Neural cell (in vitro differentiated cells): ENCODE data around the gene ABCA4. TPM values are rescaled to one million over a fixed set of nuclear protein-coding genes. Genes with fewer than 3 reads are reported as not detected.

Experiments
- H2AFZ ChIP-seq: fragments of 200-600, 300-800 bp; sonication (generic), shearing (Covaris generic); 2 replicates; pipeline ENCODE4 v1.6.0; 2014; ENCODE audit warnings: low read depth, mild to moderate bottlenecking, antibody characterized with exemption, low read length, moderate library complexity
- H3F3A ChIP-seq: fragments of 200-600 bp; shearing (Covaris generic); 2 replicates; pipeline ENCODE4 v1.6.1; 2016; ENCODE audit warnings: mild to moderate bottlenecking, moderate library complexity, mixed read lengths, antibody characterized with exemption, low read length; ENCODE audit not compliant: insufficient read depth, poor library complexity, severe bottlenecking
- H3K27ac ChIP-seq: fragments of 200-600, 300-800 bp; sonication (generic), shearing (Covaris generic); 2 replicates; pipeline ENCODE4 v1.5.1; 2014; ENCODE audit warnings: mild to moderate bottlenecking, low read length, moderate library complexity
- H3K27me3 ChIP-seq: fragments of 300-800, 200-600 bp; sonication (generic), shearing (Covaris generic); 2 replicates; pipeline ENCODE4 v1.6.0; 2014; ENCODE audit warnings: mild to moderate bottlenecking, low read depth, low read length, moderate library complexity; ENCODE audit not compliant: insufficient read depth
- H3K36me3 ChIP-seq: fragments of 300-800, 200-600 bp; sonication (generic), shearing (Covaris generic); 2 replicates; pipeline ENCODE4 v1.5.1; 2014; ENCODE audit warnings: mild to moderate bottlenecking, antibody characterized with exemption, low read length, moderate library complexity; ENCODE audit not compliant: insufficient read depth
- H3K4me2 ChIP-seq: fragments of 300-800, 200-600 bp; sonication (generic), shearing (Covaris generic); 2 replicates; pipeline ENCODE4 v1.6.0; 2014; ENCODE audit warnings: mild to moderate bottlenecking, low read length
- H3K4me3 ChIP-seq: fragments of 300-800, 200-600 bp; sonication (generic), shearing (Covaris generic); 2 replicates; pipeline ENCODE4 v1.5.1; 2014; ENCODE audit warnings: mild to moderate bottlenecking, low read length, moderate library complexity
- H3K79me2 ChIP-seq: fragments of 200-600 bp; shearing (Covaris generic); replicated peaks from 2 replicates; pipeline ENCODE4 v1.6.0; 2014; ENCODE audit warnings: mild to moderate bottlenecking, low read length, moderate library complexity; ENCODE audit not compliant: insufficient read depth
- H3K9ac ChIP-seq: fragments of 300-800, 200-600 bp; sonication (generic), shearing (Covaris generic); 2 replicates; pipeline ENCODE4 v1.6.1; 2016; ENCODE audit warnings: mild to moderate bottlenecking, low read length, mixed read lengths
- H3K9me2 ChIP-seq: fragments of 200-600 bp; shearing (Covaris generic); 2 replicates; pipeline ENCODE4 v1.6.1; 2016; ENCODE audit warnings: mild to moderate bottlenecking, low read length, mixed read lengths; ENCODE audit not compliant: insufficient read depth
- H3K9me3 ChIP-seq: fragments of 200-600, 300-800 bp; sonication (generic), shearing (Covaris generic); 2 replicates; pipeline ENCODE4 v1.6.1; 2016; ENCODE audit warnings: mild to moderate bottlenecking, mixed run types, low read length, moderate library complexity, mixed read lengths
- H4K20me1 ChIP-seq: fragments of 200-600 bp; shearing (Covaris generic); 2 replicates; pipeline ENCODE4 v1.6.1; 2016; ENCODE audit warnings: mild to moderate bottlenecking, mixed run types; ENCODE audit not compliant: insufficient read depth
- CTCF ChIP-seq: fragments of 450-650 bp; IDR thresholded peaks from 2 replicates; pipeline ENCODE4 v1.5.1; 2014; ENCODE audit warnings: antibody characterized with exemption, mild to moderate bottlenecking, moderate library complexity; ENCODE audit not compliant: poor library complexity, severe bottlenecking
- EP300 ChIP-seq: fragments of 450-650 bp; conservative IDR thresholded peaks from 2 replicates; pipeline ENCODE4 v1.6.1; 2014; ENCODE audit warnings: antibody characterized with exemption, mild to moderate bottlenecking, moderate library complexity; ENCODE audit not compliant: poor library complexity, severe bottlenecking
- EZH2 ChIP-seq: fragments of 200-600, 300-800 bp; shearing (Covaris generic), sonication (generic); IDR thresholded peaks from 2 replicates; pipeline ENCODE4 v1.6.1; 2014; ENCODE audit warnings: antibody characterized with exemption, low read length, borderline replicate concordance, mild to moderate bottlenecking; ENCODE audit not compliant: insufficient read depth, poor library complexity, severe bottlenecking
- MXI1 ChIP-seq: fragments of 450-650 bp; conservative IDR thresholded peaks from 2 replicates; pipeline ENCODE4 v1.6.1; 2014; ENCODE audit warnings: antibody characterized with exemption, mild to moderate bottlenecking; ENCODE audit not compliant: poor library complexity, severe bottlenecking
- POLR2AphosphoS5 ChIP-seq: IDR thresholded peaks from 2 replicates; pipeline ENCODE4 v1.6.1; 2012
- SMC3 ChIP-seq: fragments of 450-650 bp; conservative IDR thresholded peaks from 2 replicates; pipeline ENCODE4 v1.6.1; 2014; ENCODE audit warnings: antibody characterized with exemption, mild to moderate bottlenecking, moderate library complexity; ENCODE audit not compliant: poor library complexity
- TAF1 ChIP-seq: IDR thresholded peaks from 2 replicates; pipeline ENCODE4 v1.6.1; 2012; ENCODE audit warnings: low read depth
- polyA plus RNA-seq: library from polyadenylated mRNA; depleted of rRNA; stranded (reverse); fragments of >200 nt; gene quantifications from 2 replicates; pipeline ENCODE4 v1.2.3, GENCODE V29; 2014
- TF ChIP-seq, protein P1 (sequence below): IDR thresholded peaks from 2 replicates; pipeline ENCODE4 v1.6.1; 2012; ENCODE audit warnings: borderline replicate concordance

ABCA4 gene
- polyA plus RNA-seq, 1 donor from 2014 or later, result not detected

DNA sequence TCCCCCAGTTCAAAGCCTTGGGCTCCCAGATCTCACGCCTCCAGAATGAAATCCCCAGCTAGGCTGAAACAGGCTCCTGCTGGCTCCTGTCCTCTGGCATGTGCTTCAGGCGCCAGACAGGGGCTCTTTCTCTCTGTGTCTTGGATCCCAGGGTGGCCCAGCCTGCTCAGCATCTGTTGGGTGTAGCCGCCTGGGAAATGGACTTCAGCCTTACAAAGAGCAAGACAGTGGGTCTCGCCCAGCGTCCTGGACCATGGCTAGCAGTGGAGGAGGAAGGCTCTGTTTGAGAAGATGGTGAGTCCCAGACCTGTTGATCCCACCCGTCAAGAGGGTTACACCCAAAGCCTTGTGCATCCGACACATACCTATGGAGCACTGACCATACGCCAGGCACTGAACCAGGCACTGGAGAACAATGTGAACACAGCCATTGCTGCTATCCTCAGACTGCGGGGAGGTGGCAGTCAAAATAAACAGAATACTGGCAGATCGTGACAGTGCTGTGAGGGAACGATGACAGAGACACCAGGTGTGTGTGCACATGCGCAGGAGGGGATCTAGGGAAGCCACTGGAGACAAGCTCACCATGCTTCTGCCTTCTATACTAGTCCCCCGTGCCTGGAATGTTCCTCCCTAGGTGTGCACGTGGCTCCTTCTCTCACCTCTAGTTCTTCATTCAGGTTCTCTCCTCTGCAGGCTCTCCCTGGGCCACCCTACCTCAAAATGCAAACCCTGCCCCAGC lies 118.7 kb downstream of the ABCA4 start:
- Histone ChIP-seq H3F3A (no peaks in the 10 kb centered on the region), H3K36me3 (no peaks in the 10 kb centered on the region), H2AFZ (no peak overlapping the region), H3K79me2 (no peaks in the 10 kb centered on the region), H3K4me2 (no peak overlapping the region), H3K9me2 (no peaks in the 10 kb centered on the region), H3K9me3 (no peaks in the 10 kb centered on the region), H3K9ac (no peak overlapping the region), H3K27me3 (no peaks in the 10 kb centered on the region), H3K27ac (no peak overlapping the region), H4K20me1 (no peaks in the 10 kb centered on the region), H3K4me3 (no peak overlapping the region)
- TF ChIP-seq POLR2AphosphoS5, result no peak
- TF ChIP-seq, protein P1, sequence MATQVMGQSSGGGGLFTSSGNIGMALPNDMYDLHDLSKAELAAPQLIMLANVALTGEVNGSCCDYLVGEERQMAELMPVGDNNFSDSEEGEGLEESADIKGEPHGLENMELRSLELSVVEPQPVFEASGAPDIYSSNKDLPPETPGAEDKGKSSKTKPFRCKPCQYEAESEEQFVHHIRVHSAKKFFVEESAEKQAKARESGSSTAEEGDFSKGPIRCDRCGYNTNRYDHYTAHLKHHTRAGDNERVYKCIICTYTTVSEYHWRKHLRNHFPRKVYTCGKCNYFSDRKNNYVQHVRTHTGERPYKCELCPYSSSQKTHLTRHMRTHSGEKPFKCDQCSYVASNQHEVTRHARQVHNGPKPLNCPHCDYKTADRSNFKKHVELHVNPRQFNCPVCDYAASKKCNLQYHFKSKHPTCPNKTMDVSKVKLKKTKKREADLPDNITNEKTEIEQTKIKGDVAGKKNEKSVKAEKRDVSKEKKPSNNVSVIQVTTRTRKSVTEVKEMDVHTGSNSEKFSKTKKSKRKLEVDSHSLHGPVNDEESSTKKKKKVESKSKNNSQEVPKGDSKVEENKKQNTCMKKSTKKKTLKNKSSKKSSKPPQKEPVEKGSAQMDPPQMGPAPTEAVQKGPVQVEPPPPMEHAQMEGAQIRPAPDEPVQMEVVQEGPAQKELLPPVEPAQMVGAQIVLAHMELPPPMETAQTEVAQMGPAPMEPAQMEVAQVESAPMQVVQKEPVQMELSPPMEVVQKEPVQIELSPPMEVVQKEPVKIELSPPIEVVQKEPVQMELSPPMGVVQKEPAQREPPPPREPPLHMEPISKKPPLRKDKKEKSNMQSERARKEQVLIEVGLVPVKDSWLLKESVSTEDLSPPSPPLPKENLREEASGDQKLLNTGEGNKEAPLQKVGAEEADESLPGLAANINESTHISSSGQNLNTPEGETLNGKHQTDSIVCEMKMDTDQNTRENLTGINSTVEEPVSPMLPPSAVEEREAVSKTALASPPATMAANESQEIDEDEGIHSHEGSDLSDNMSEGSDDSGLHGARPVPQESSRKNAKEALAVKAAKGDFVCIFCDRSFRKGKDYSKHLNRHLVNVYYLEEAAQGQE, result no peak
- no peak for TF ChIP-seq EP300
- no peak for TF ChIP-seq EZH2

- H3K9ac ChIP-seq, result no peak overlapping the region
- H3K27me3 ChIP-seq, result no peaks in the 10 kb centered on the region
- no peak overlapping the region for H2AFZ ChIP-seq
- H3K9me2 ChIP-seq, result no peaks in the 10 kb centered on the region
- H3K36me3 ChIP-seq, result no peaks in the 10 kb centered on the region
- H3K79me2 ChIP-seq, result no peaks in the 10 kb centered on the region
- H3K9me3 ChIP-seq, result no peaks in the 10 kb centered on the region
- H3K4me2 ChIP-seq, result no peak overlapping the region
- H4K20me1 ChIP-seq, result no peaks in the 10 kb centered on the region
- no peak for TF ChIP-seq EZH2
- no peak for TF ChIP-seq EP300
- TF ChIP-seq TAF1, result no peak
- TF ChIP-seq POLR2AphosphoS5, result no peak
- no peak for TF ChIP-seq CTCF
- TF ChIP-seq, protein P1, result no peak
- no peak for TF ChIP-seq SMC3
- no peak for TF ChIP-seq MXI1
- no peak overlapping the region for H3K4me3 ChIP-seq
- no peak overlapping the region for H3K27ac ChIP-seq
- H3F3A ChIP-seq, result no peaks in the 10 kb centered on the region
Measured at GRCh38 chr1:94001397-94002045, 119.4 kb downstream of the ABCA4 start.
